Measurements from ENCODE around the gene R3HDM1. TPM values are rescaled to one million over a fixed set of nuclear protein-coding genes. Genes with fewer than 3 reads are reported as not detected.
A peak's percentile ranks its signal among the peaks of the same experiment; 100 is the strongest.

The R3HDM1 gene
- total and polyA plus RNA-seq, 4 experiments from 2014 or later: 8.2 to 42.3 (median 32.2) TPM

GRCh38 chr2:135733045-135733444, 201.8 kb downstream of the R3HDM1 start:
- Histone ChIP-seq H3K36me3 (ENCODE audit: insufficient read depth, low read length) (no peaks in the 10 kb centered on the region), H3K4me3 (ENCODE audit: low read length in 2 of 2) (no peak overlapping the region), H3K9me3 (ENCODE audit: control insufficient read depth in 1 of 2, low read length in 2 of 2) (no peaks in the 10 kb centered on the region), H3K4me1 (ENCODE audit: insufficient read depth, low read length) (no peaks in the 10 kb centered on the region), H3K27ac (ENCODE audit: low read depth, low read length) (no peak overlapping the region), H3K27me3 (ENCODE audit: insufficient read depth, low read length) (no peaks in the 10 kb centered on the region)
- Mint-ChIP-seq H3K4me3 (no peak overlapping the region), H3K9me3 (peaks cover 0 to 2% (median 0%) of the 10 kb centered on the region in 8 donors), H3K27me3 (no peaks in the 10 kb centered on the region), H3K36me3 (no peaks in the 10 kb centered on the region), H3K27ac (no peak overlapping the region), H3K4me1 (no peaks in the 10 kb centered on the region)
- intact Hi-C loops (cut with micrococcal nuclease): no loop called here
- no peak for DNase-seq
- ChIA-PET POLR2A (ENCODE audit: partially characterized antibody) (no interaction called here), CTCF (ENCODE audit: partially characterized antibody) (interaction anchor here (1.5 kb wide), 1 partner anchor 8 kb away, joined by 3 read pairs; the partner anchor contains the start of gene UBXN4)

- Mint-ChIP-seq H3K4me3 (no peak overlapping the region), H3K4me1 (peaks cover 0 to 5% (median 2%) of the 10 kb centered on the region in 4 donors), H3K36me3 (no peaks in the 10 kb centered on the region), H3K27me3 (no peaks in the 10 kb centered on the region), H3K27ac (peak overlapping the region in 1 of 7 donors; percentile 80), H3K9me3 (peaks cover 0 to 2% (median 0%) of the 10 kb centered on the region in 8 donors)
- DNase-seq: no peak
- no peaks in the 10 kb centered on the region for H3K4me1 ChIP-seq (ENCODE audit: insufficient read depth, low read length)
- H3K27me3 ChIP-seq (ENCODE audit: insufficient read depth, low read length): no peaks in the 10 kb centered on the region
- POLR2A ChIA-PET (ENCODE audit: partially characterized antibody): no interaction called here
- H3K9me3 ChIP-seq (ENCODE audit: control insufficient read depth in 1 of 2, low read length in 2 of 2): no peaks in the 10 kb centered on the region
- CTCF ChIA-PET (ENCODE audit: partially characterized antibody): no interaction called here
- intact Hi-C loops (cut with micrococcal nuclease): no loop called here
- no peak overlapping the region for H3K4me3 ChIP-seq (ENCODE audit: low read length in 2 of 2)
- no peaks in the 10 kb centered on the region for H3K36me3 ChIP-seq (ENCODE audit: insufficient read depth, low read length)
- no peak overlapping the region for H3K27ac ChIP-seq (ENCODE audit: low read depth, low read length)
Observed at GRCh38 chr2:135736546-135736945, 205.3 kb downstream of the R3HDM1 start.

- Mint-ChIP-seq H3K4me3 (no peak overlapping the region), H3K36me3 (peaks cover 0 to 14% of the 10 kb centered on the region in 2 donors), H3K4me1 (peaks cover 18 to 31% (median 26%) of the 10 kb centered on the region in 4 donors), H3K27ac (no peak overlapping the region), H3K9me3 (peaks cover 0 to 2% (median 0%) of the 10 kb centered on the region in 8 donors), H3K27me3 (no peaks in the 10 kb centered on the region)
- no peak overlapping the region for H3K4me3 ChIP-seq (ENCODE audit: low read length in 2 of 2)
- no peaks in the 10 kb centered on the region for H3K27me3 ChIP-seq (ENCODE audit: insufficient read depth, low read length)
- no peak for DNase-seq
- H3K27ac ChIP-seq (ENCODE audit: low read depth, low read length): no peak overlapping the region
- H3K4me1 ChIP-seq (ENCODE audit: insufficient read depth, low read length): peaks cover 26% of the 10 kb centered on the region
- H3K9me3 ChIP-seq (ENCODE audit: control insufficient read depth in 1 of 2, low read length in 2 of 2): no peaks in the 10 kb centered on the region
- intact Hi-C loops (cut with micrococcal nuclease): loop anchor here (5.0 to 10.0 kb wide), 4 partner anchors 392 to 1623 kb away; no protein-coding TSS in a partner anchor
- ChIA-PET CTCF (ENCODE audit: partially characterized antibody) (interaction anchor here (0.6 to 1.9 kb wide), 2 partner anchors 31 to 32 kb away, joined by 4 to 5 read pairs; no protein-coding TSS in a partner anchor), POLR2A (ENCODE audit: partially characterized antibody) (interaction anchor here (0.8 to 2.8 kb wide), 5 partner anchors 12 to 1621 kb away, joined by 3 to 21 read pairs (median 4); partner anchors contain the start of genes CCNT2, R3HDM1, RAB3GAP1 and ZRANB3)
- H3K36me3 ChIP-seq (ENCODE audit: insufficient read depth, low read length): no peaks in the 10 kb centered on the region
Observed at GRCh38 chr2:135740206-135740605, 208.9 kb downstream of the R3HDM1 start.

GRCh38 chr2:135741043-135741394, 209.7 kb downstream of the R3HDM1 start:
- Histone ChIP-seq H3K36me3 (ENCODE audit: insufficient read depth, low read length) (no peaks in the 10 kb centered on the region), H3K27ac (ENCODE audit: low read depth, low read length) (peak overlapping the region; percentile 97), H3K9me3 (ENCODE audit: control insufficient read depth in 1 of 2, low read length in 2 of 2) (no peaks in the 10 kb centered on the region), H3K4me1 (ENCODE audit: insufficient read depth, low read length) (peaks cover 34% of the 10 kb centered on the region), H3K4me3 (ENCODE audit: low read length in 2 of 2) (peak overlapping the region in 1 of 2 donors; percentile 80), H3K27me3 (ENCODE audit: insufficient read depth, low read length) (no peaks in the 10 kb centered on the region)
- peaks cover 22 to 37% (median 30%) of the 10 kb centered on the region in 4 donors for H3K4me1 Mint-ChIP-seq
- peaks cover 0 to 2% (median 0%) of the 10 kb centered on the region in 8 donors for H3K9me3 Mint-ChIP-seq
- ChIA-PET CTCF (ENCODE audit: partially characterized antibody) (interaction anchor here (0.8 to 1.9 kb wide), 6 partner anchors 8 to 737 kb away, joined by 3 to 5 read pairs (median 3); no protein-coding TSS in a partner anchor), POLR2A (ENCODE audit: partially characterized antibody) (interaction anchor here (0.6 to 2.8 kb wide), 9 partner anchors 13 to 1622 kb away, joined by 3 to 21 read pairs (median 4); partner anchors contain the start of genes CCNT2, MCM6, R3HDM1 and RAB3GAP1)
- DNase-seq: no peak
- H3K36me3 Mint-ChIP-seq: peaks cover under 1 to 18% of the 10 kb centered on the region in 2 donors
- H3K27ac Mint-ChIP-seq: peak overlapping the region in 6 of 7 donors; percentile 89 to 99 (median 97)
- no peaks in the 10 kb centered on the region for H3K27me3 Mint-ChIP-seq
- intact Hi-C loops (cut with micrococcal nuclease): loop anchor here (1.0 to 10.0 kb wide), 8 partner anchors 135 to 1624 kb away; partner anchors contain the start of genes CCNT2, MCM6, R3HDM1 and RAB3GAP1
- peak overlapping the region in 2 of 8 donors; percentile 96 to 97 for H3K4me3 Mint-ChIP-seq

GRCh38 chr2:135741395-135742324, 210.4 kb downstream of the R3HDM1 start, which contains the start of gene UBXN4:
TSS of gene UBXN4 (plus strand) at chr2:135741855. CDS start at chr2:135741930, 75 bp downstream.
- Mint-ChIP-seq H3K36me3 (peaks cover 7 to 24% of the 10 kb centered on the region in 2 donors), H3K27ac (peak within 1 kb of the TSS in 6 of 7 donors; percentile 96 to 99 (median 97)), H3K9me3 (peaks cover 0 to 2% (median 0%) of the 10 kb centered on the region in 8 donors), H3K4me1 (peaks cover 29 to 43% (median 37%) of the 10 kb centered on the region in 4 donors), H3K27me3 (no peaks in the 10 kb centered on the region), H3K4me3 (peak within 1 kb of the TSS; percentile 94 to 99 (median 97))
- DNase-seq: peak; percentile 88 to 97 (median 91)
- Histone ChIP-seq H3K27me3 (ENCODE audit: insufficient read depth, low read length) (no peaks in the 10 kb centered on the region), H3K27ac (ENCODE audit: low read depth, low read length) (peak within 1 kb of the TSS; percentile 97), H3K36me3 (ENCODE audit: insufficient read depth, low read length) (no peaks in the 10 kb centered on the region), H3K4me3 (ENCODE audit: low read length in 2 of 2) (peak within 1 kb of the TSS; percentile 53 to 80), H3K9me3 (ENCODE audit: control insufficient read depth in 1 of 2, low read length in 2 of 2) (no peaks in the 10 kb centered on the region), H3K4me1 (ENCODE audit: insufficient read depth, low read length) (peaks cover 40% of the 10 kb centered on the region)
- ChIA-PET POLR2A (ENCODE audit: partially characterized antibody) (interaction anchor here (0.6 to 2.8 kb wide), 11 partner anchors 14 to 1623 kb away, joined by 3 to 21 read pairs (median 4); partner anchors contain the start of genes CCNT2, MCM6, R3HDM1 and RAB3GAP1), CTCF (ENCODE audit: partially characterized antibody) (interaction anchor here (0.8 to 1.9 kb wide), 6 partner anchors 8 to 737 kb away, joined by 3 to 5 read pairs (median 3); no protein-coding TSS in a partner anchor)
- intact Hi-C loops (cut with micrococcal nuclease): loop anchor here (1.0 to 10.0 kb wide), 8 partner anchors 135 to 1624 kb away; partner anchors contain the start of genes CCNT2, MCM6, R3HDM1 and RAB3GAP1

- peak overlapping the region; percentile 94 to 99 (median 97) for H3K4me3 Mint-ChIP-seq
- H3K4me1 ChIP-seq (ENCODE audit: insufficient read depth, low read length): peaks cover 45% of the 10 kb centered on the region
Observed at GRCh38 chr2:135742325-135742757, 211.1 kb downstream of the R3HDM1 start.

More at GRCh38 chr2:135742325-135742757, 211.1 kb downstream of the R3HDM1 start:
- Mint-ChIP-seq H3K27me3 (no peaks in the 10 kb centered on the region), H3K27ac (peak overlapping the region in 6 of 7 donors; percentile 96 to 99 (median 97)), H3K36me3 (peaks cover 10 to 27% of the 10 kb centered on the region in 2 donors), H3K4me1 (peaks cover 32 to 47% (median 40%) of the 10 kb centered on the region in 4 donors), H3K9me3 (peaks cover 0 to 2% (median 0%) of the 10 kb centered on the region in 8 donors)
- ChIA-PET CTCF (ENCODE audit: partially characterized antibody) (interaction anchor here (0.5 to 1.1 kb wide), 2 partner anchors 32 to 135 kb away, joined by 3 to 4 read pairs; no protein-coding TSS in a partner anchor), POLR2A (ENCODE audit: partially characterized antibody) (interaction anchor here (0.7 to 3.2 kb wide), 10 partner anchors 14 to 823 kb away, joined by 3 to 21 read pairs (median 4); partner anchors contain the start of genes CCNT2, MCM6, R3HDM1 and RAB3GAP1)
- intact Hi-C loops (cut with micrococcal nuclease): loop anchor here (5.0 to 10.0 kb wide), 4 partner anchors 390 to 1625 kb away; no protein-coding TSS in a partner anchor
- no peaks in the 10 kb centered on the region for H3K9me3 ChIP-seq (ENCODE audit: control insufficient read depth in 1 of 2, low read length in 2 of 2)
- H3K36me3 ChIP-seq (ENCODE audit: insufficient read depth, low read length): no peaks in the 10 kb centered on the region
- H3K27me3 ChIP-seq (ENCODE audit: insufficient read depth, low read length): no peaks in the 10 kb centered on the region
- peak; percentile 53 to 66 (median 56) for DNase-seq
- H3K4me3 ChIP-seq (ENCODE audit: low read length in 2 of 2): peak overlapping the region; percentile 53 to 80
- H3K27ac ChIP-seq (ENCODE audit: low read depth, low read length): peak overlapping the region; percentile 97

All from CD4-positive, alpha-beta memory T cell (primary cell).